NCI-H1694 (cell line): ENCODE results near the gene NTRK2.
"Not testable (repeated sequence)": the region's sequence is repeated elsewhere in the genome, so short reads cannot be mapped to it uniquely, and the experiment has no call there.

Source experiments
- DNase-seq: peaks from one replicate; lab custom pipeline; 2025; lab: John Stamatoyannopoulos, UW

NTRK2 gene

GRCh38 chr9:85067792-85068191, 398.3 kb downstream of the NTRK2 start:
- DNase-seq: no peak

- DNase-seq: not testable (repeated sequence)
Measured at GRCh38 chr9:85069421-85069820, 399.9 kb downstream of the NTRK2 start.
